ENCODE results near the gene VPS51.
A peak's percentile ranks its signal among the peaks of the same experiment; 100 is the strongest.

Gene VPS51

GRCh38 chr11:65072631-65072966 is 23.4 kb upstream of the VPS51 start:
- DNase-seq (ENCODE audit: low read depth): no peak

- no peak for DNase-seq (ENCODE audit: low read depth)
These were observed 18.6 kb upstream of the VPS51 start for GRCh38 chr11:65077451-65077850.

- no peak for DNase-seq (ENCODE audit: low read depth)
These were observed 17.9 kb upstream of the VPS51 start for GRCh38 chr11:65078151-65078550.

DNA sequence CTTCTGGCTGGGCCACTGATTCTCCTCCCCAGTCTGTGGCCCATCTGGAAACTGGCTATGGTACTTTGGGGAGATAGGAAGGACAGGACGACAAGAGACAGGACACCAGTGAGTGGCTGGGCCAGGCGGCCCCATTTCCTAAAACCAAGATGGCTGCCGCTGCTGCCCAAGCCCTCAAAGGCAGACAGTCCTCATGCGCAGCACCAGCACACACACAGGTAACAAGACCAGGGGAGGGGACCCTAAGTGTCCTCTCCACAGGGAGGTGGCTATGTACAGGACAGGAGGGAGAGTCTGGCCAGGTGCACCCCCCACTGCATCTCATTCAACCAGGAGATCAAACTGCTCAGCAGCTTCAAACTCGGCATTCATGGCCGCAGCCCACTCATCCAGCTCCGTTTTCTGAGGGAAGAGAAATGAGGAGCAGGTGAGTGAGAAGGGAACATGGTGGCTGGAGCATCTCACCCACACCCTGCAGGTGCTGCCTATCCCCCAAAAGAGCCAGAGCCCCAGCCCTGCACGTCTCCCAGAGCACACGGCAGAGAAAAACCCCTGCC is 17.1 kb upstream of the VPS51 start:
- DNase-seq (ENCODE audit: low read depth): no peak

DNA sequence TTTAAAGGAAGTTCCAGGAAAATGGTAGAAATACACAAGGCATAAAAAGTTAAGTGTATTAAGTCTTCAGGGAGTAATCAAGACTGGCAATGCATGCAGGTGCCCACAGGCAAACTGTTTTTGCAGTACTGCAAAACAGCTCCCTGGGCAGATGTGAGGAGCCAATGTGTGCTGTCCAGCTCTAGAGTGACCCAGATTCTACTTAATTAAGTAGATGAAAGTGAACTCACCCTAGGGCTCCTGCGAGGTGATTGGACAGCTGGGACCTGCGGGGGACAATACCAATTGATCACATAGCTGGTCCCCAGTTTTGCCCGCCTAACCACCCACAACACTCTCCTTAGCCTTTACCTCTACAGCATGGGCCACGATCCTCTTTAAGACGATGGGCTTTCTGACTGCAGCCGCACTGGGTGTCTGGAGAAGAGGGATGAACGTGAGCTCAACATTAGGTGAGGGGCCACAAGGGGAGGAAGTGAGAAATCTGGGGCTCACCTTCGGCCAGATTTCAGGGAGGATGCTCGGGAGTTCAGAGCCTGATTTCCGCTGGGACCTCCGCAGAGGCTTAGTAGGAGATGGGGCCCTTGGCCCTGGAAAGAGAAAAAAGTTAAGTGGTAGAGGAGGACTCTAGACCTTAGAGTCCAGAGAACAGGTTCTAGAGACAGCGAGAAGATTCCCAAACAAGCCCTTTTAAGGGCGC is 12.7 kb upstream of the VPS51 start:
- DNase-seq (ENCODE audit: low read depth): no peak

DNA sequence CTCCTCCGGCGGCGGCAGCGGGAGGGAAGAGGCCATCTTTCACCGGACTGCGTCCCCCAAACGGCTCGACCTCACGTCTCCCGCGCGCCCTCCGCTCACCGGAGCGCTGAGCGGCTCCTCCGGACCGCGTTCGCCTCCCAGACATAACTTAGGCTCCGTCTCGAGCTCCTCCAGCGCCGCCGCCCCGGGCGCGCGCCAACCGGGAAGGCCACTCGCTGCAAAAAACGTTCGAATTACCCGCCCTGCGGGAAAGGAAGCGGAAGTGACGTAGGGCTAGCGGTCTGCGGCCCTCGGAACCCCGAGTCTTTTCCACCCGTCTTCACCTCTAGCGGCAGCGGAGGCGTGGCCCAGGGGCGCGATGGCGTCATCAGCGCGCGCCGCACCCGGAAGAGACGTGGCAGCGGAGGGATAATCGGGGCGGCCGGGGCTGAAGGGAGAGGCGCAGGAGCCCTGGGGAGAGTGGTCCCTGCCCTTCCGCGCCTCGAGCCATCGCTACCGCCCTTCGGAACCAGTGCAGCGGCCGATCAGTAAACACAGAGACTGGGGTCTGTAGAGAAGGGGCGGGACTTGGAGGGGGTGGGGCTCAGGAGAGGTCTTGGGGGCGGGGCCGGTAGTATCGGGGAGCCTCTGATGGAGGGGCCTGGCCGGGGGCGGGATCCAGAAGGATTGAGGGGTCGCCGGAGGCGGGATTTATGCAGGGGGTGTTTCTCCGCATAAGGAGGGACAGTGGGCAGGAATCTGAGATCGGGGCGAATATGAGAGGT is 12.0 kb upstream of the VPS51 start, which contains the start of the genes CDCA5 and ZFPL1:
Gene CDCA5 (minus strand): TSS at position 207 of the 764 bp plus-strand sequence. CDS start 62 bp downstream, at position 145.
Gene ZFPL1 (plus strand): TSS at position 389 of the 764 bp plus-strand sequence. CDS start 477 bp downstream, outside the sequence.
- peak; percentile 75 for DNase-seq (ENCODE audit: low read depth)

DNA sequence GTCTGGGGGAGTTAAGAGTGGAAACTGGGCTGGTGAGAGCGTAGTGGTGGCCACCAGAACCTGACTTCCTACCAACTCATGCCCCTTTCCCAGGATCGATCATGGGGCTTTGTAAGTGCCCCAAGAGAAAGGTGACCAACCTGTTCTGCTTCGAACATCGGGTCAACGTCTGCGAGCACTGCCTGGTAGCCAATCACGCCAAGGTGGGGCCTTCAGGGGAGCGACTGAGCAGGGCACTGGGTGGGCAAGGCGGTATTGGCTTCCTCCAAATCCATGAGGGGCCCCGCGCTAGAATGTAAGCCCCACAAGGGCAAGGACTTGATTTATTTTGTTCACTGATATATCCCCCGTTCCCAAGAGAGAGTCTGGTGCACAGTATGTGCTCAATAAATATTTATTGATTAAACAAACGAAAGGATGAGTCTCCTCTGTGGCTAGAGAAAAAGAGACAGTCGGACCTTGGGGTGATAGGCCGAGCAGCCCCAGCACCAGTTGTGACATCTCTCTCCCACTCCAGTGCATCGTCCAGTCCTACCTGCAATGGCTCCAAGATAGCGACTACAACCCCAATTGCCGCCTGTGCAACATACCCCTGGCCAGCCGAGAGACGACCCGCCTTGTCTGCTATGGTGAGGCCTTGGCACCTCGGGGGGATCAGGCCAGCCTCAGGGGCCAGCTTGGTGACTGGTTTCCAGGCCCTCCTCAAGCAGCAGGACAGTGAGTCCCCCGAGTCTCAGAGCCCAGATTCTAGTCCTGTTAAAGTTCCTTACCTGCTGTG is 11.2 kb upstream of the VPS51 start:
- DNase-seq (ENCODE audit: low read depth): no peak

DNA sequence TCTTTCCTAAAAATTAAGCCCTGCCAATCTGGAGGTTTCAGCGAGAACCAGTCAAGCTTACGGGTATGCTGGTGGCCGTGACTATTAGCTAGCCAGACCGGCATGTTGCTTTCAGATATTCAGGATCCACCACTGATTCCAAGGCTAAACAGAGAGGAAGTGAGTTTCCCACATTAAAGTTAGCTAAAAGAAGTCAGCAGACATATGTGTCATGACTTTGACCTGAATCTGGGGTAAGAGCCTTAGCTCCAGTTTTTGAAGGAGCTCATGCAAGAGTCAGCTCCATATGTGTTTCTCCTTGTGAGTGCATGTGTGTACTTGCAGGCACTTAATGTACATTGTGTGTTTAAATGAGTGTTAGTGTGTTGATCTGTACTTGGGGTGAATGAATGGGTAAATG is 10.6 kb upstream of the VPS51 start:
- DNase-seq (ENCODE audit: low read depth): no peak

GRCh38 chr11:65086809-65087208 is 9.2 kb upstream of the VPS51 start:
- no peak for DNase-seq (ENCODE audit: low read depth)

- no peak for DNase-seq (ENCODE audit: low read depth)
These were observed 8.8 kb upstream of the VPS51 start for GRCh38 chr11:65087216-65087615.

GRCh38 chr11:65087827-65088226 is 8.2 kb upstream of the VPS51 start:
- no peak for DNase-seq (ENCODE audit: low read depth)

- no peak for DNase-seq (ENCODE audit: low read depth)
These were observed 6.4 kb upstream of the VPS51 start for GRCh38 chr11:65089621-65090020.

- no peak for DNase-seq (ENCODE audit: low read depth)
These were observed 5.4 kb upstream of the VPS51 start for GRCh38 chr11:65090628-65091027.

DNA sequence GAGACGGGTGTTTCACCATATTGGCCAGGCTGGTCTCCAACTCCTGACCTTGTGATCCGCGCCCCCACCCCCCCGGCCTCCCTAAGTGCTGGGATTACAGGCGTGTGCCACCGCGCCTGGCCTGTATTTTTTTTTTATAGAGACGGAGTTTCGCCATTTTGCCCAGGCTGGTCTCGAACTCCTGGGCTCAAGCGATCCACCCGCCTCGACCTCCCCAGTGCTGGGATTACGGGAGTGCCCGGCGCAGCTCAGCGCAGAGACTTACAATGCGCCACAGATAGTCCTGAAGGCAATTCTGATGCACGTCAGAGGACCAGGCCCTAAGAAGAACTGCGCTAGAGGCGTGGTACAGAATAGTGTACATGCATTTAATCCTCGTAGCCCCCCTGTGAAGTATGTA is 587 bp upstream of the VPS51 start:
- DNase-seq (ENCODE audit: low read depth): no peak

DNA sequence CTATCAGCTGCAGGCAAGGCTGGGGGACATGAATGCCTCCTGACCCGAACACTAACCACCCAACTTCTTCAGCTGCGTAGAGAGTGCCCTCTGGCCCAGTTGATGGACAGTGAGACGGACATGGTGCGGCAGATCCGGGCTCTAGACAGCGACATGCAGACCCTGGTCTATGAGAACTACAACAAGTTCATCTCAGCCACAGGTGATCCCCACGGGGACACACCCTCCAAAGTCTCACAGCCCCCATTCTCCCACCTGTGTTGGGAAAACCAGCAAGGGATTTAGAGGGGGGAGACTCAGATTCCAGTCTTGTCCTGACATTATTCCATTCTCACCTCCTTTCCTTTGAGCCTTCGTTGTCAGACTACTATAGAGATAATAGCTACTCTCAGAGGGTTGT is 912 bp downstream of the VPS51 start:
- DNase-seq (ENCODE audit: low read depth): no peak

DNA sequence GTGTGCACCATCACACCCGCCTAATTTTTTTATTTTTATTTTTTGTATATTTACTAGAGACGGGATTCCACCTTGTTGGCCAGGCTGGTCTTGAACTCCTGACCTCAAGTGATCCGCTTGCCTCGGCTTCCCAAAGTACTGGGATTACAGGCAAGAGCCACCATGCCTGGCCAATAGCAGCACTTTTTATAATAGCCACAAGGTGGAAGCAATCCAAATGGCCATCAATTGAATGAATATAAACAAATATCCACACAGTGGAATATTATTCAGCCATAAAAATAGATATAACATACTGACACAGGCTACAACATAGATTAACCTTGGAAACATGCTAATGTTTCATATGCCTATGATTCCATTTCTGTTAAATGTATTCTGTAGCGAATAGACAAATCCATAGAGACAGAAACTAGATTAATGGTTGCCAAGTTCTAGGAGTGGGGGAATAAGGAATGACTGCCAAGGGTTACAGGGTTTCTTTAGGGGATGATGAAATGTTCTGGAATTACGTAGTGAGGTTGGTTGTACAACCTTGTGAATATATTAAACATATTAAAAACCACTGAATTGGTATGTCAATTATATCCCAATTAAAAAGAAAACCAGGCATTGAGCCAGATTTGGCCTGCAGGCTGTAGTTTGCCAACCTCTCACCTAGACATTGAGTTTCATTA is 4.8 kb downstream of the VPS51 start:
- DNase-seq (ENCODE audit: low read depth): no peak

DNA sequence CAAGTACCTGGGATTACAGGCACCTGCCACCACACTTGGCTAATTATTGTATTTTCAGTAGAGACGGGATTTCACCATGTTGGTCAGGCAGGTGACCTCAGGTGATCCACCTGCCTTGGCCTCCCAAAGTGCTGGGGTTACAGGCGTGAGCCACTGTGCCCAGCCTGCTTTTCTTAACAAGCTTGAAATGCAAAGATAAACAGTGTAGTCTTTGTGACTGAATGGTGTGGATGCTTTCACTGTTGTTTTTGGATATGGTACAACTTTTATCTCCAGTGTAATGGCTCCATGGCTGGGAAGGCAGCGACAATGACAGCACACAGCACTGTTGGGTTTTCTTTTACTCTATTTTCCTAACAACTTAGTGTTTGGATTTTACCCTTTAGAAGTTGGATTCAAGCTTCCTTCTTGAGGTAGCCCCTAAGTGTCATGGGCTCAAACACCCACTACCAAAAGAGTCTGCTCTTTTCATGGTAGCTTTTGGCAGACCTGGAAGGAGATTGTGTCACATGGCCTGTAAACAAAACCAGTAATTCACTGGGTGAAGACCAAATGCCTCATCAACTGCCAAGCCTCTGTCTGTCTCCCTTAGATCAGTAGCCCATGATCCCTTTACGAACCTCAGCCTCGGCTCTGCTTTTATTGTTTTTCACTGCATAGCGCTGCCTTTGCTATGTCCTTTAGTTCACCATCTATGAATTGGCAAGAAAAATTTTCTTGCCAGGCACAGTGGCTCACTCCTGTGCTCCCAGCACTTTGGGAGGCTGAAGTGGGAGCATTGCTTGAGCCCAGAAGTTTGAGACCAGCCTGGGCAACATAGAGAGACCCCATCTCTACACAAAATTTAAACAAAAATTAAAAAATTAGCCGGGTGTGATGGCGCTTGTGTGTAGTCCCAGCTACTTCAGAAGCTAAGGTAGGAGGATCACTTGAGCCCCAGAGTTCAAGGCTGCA is 6.4 kb downstream of the VPS51 start:
- DNase-seq (ENCODE audit: low read depth): no peak

- no peak for DNase-seq (ENCODE audit: low read depth)
These were observed 7.5 kb downstream of the VPS51 start for GRCh38 chr11:65103476-65103875.

DNA sequence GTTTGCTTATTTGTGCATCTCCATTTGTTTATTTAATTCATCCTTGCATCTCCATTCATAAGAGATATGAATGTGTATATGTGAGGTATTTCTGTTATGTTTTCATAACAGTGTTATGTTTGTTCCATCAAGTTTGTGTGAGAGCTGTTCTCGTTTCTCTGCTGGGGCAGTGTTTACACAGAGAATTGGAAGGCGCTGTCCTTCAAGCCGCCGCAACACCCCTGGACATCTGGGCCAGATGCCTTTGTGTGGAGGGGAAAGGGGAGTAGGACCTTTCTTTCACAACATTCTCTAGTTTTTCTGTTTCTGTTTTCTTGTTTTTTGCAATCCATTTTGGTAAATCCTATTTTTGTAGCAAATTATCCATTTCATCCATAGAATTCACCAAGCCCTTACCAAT is 8.6 kb downstream of the VPS51 start:
- DNase-seq (ENCODE audit: low read depth): no peak

DNA sequence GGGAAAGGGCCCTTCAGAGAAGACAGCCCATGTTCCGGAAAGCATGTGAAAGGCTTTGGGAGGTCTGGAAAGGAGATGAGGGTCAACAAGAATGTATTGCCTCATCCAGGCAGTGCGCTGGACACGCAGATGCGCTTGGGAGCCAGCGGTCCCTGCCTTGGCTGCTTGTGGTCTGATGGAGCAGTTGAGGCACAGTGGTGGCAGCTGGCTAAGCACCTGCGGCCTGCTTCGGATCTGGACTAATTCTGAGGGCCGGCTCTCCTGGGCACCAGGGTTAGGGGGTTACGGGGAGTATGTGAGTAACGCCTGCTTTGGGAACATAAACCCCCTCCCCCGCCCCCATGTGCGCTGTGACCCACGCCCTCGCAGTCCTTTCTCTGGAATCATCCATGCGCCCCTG is 11.1 kb downstream of the VPS51 start:
- no peak for DNase-seq (ENCODE audit: low read depth)

All from non-pigmented ciliary epithelial cell (primary cell).